ENCODE measurements around the gene PCDHAC2. TPM values are rescaled to one million over a fixed set of nuclear protein-coding genes. Genes with fewer than 3 reads are reported as not detected.

The PCDHAC2 gene
- total RNA-seq, 1 experiment from 2014 or later: not detected

Small RNA genes within 50 kb of the gene (small RNA-seq; reads per million reads assigned to genes)
- gene AC010223.1: not detected

Other genes starting within 250 kb of the PCDHAC2 start
- 0.03 and 0.23 TPM in 2 replicates for gene PCDHA1, start 180.3 kb upstream of the PCDHAC2 start, total RNA-seq (2014; rRNA removed; shearing (Covaris generic))
- gene PCDHA2, start 171.6 kb upstream of the PCDHAC2 start, total RNA-seq (2014; rRNA removed; shearing (Covaris generic)): not detected in 2 replicates
- gene PCDHA3, start 165.4 kb upstream of the PCDHAC2 start, total RNA-seq (2014; rRNA removed; shearing (Covaris generic)): 0.06 TPM in 1 of 2 replicates, not detected in the other
- 0.06 and 0.07 TPM in 2 replicates for gene PCDHA4, start 159.4 kb upstream of the PCDHAC2 start, total RNA-seq (2014; rRNA removed; shearing (Covaris generic))
- not detected in 2 replicates for gene PCDHA5, start 144.9 kb upstream of the PCDHAC2 start, total RNA-seq (2014; rRNA removed; shearing (Covaris generic))
- 0.03 and 0.10 TPM in 2 replicates for gene PCDHA6, start 138.5 kb upstream of the PCDHAC2 start, total RNA-seq (2014; rRNA removed; shearing (Covaris generic))
- gene PCDHA7, start 132.2 kb upstream of the PCDHAC2 start, total RNA-seq (2014; rRNA removed; shearing (Covaris generic)): not detected in 2 replicates
- not detected in 2 replicates for gene PCDHA8, start 125.3 kb upstream of the PCDHAC2 start, total RNA-seq (2014; rRNA removed; shearing (Covaris generic))
- gene PCDHA9, start 118.1 kb upstream of the PCDHAC2 start, total RNA-seq (2014; rRNA removed; shearing (Covaris generic)): not detected in 2 replicates
- gene PCDHA10, start 110.6 kb upstream of the PCDHAC2 start, total RNA-seq (2014; rRNA removed; shearing (Covaris generic)): not detected in 2 replicates
- gene PCDHA11, start 97.5 kb upstream of the PCDHAC2 start, total RNA-seq (2014; rRNA removed; shearing (Covaris generic)): not detected in 2 replicates
- not detected in 2 replicates for gene PCDHA12, start 91.2 kb upstream of the PCDHAC2 start, total RNA-seq (2014; rRNA removed; shearing (Covaris generic))
- gene PCDHA13, start 84.4 kb upstream of the PCDHAC2 start, total RNA-seq (2014; rRNA removed; shearing (Covaris generic)): not detected in 2 replicates
- gene PCDHAC1, start 40.2 kb upstream of the PCDHAC2 start, total RNA-seq (2014; rRNA removed; shearing (Covaris generic)): not detected in 2 replicates
- not detected in 2 replicates for gene PCDHB1, start 84.9 kb downstream of the PCDHAC2 start, total RNA-seq (2014; rRNA removed; shearing (Covaris generic))
- 0.37 and 0.43 TPM in 2 replicates for gene PCDHB2, start 128.1 kb downstream of the PCDHAC2 start, total RNA-seq (2014; rRNA removed; shearing (Covaris generic))
- gene PCDHB3, start 134.0 kb downstream of the PCDHAC2 start, total RNA-seq (2014; rRNA removed; shearing (Covaris generic)): 0.03 TPM in 1 of 2 replicates, not detected in the other
- not detected in 2 replicates for gene PCDHB4, start 155.3 kb downstream of the PCDHAC2 start, total RNA-seq (2014; rRNA removed; shearing (Covaris generic))
- 0.10 and 0.90 TPM in 2 replicates for gene PCDHB5, start 168.7 kb downstream of the PCDHAC2 start, total RNA-seq (2014; rRNA removed; shearing (Covaris generic))
- gene PCDHB6, start 183.6 kb downstream of the PCDHAC2 start, total RNA-seq (2014; rRNA removed; shearing (Covaris generic)): 0.13 and 0.27 TPM in 2 replicates
- gene PCDHB7, start 206.2 kb downstream of the PCDHAC2 start, total RNA-seq (2014; rRNA removed; shearing (Covaris generic)): 0.05 TPM in 1 of 2 replicates, not detected in the other
- not detected in 2 replicates for gene PCDHB8, start 211.3 kb downstream of the PCDHAC2 start, total RNA-seq (2014; rRNA removed; shearing (Covaris generic))
- 0.03 TPM in 1 of 2 replicates, not detected in the other for gene PCDHB16, start 215.9 kb downstream of the PCDHAC2 start, total RNA-seq (2014; rRNA removed; shearing (Covaris generic))
- gene PCDHB9, start 220.7 kb downstream of the PCDHAC2 start, total RNA-seq (2014; rRNA removed; shearing (Covaris generic)): 0.40 TPM in 1 of 2 replicates, not detected in the other
- 0.11 TPM in 1 of 2 replicates, not detected in the other for gene PCDHB10, start 225.9 kb downstream of the PCDHAC2 start, total RNA-seq (2014; rRNA removed; shearing (Covaris generic))
- gene PCDHB11, start 233.2 kb downstream of the PCDHAC2 start, total RNA-seq (2014; rRNA removed; shearing (Covaris generic)): not detected in 2 replicates
- gene PCDHB12, start 242.2 kb downstream of the PCDHAC2 start, total RNA-seq (2014; rRNA removed; shearing (Covaris generic)): not detected in 2 replicates
- 0.06 TPM in 1 of 2 replicates, not detected in the other for gene PCDHB13, start 247.4 kb downstream of the PCDHAC2 start, total RNA-seq (2014; rRNA removed; shearing (Covaris generic))

Data from HT1080 (cell line).